HepG2 (cell line): ENCODE data around the gene GAL3ST2. TPM values are rescaled to one million over a fixed set of nuclear protein-coding genes. Genes with fewer than 3 reads are reported as not detected.

ENCODE experiments used
- DNMT3B ChIP-seq: conservative IDR thresholded peaks from 2 replicates; pipeline ENCODE4 v1.6.1; 2016; ENCODE audit warnings: missing biosample characterization, control low read depth
- FOXA3 ChIP-seq: IDR thresholded peaks from 2 replicates; pipeline ENCODE4 v1.6.1; 2016; ENCODE audit warnings: missing genetic modification reagents, missing compliant biosample characterization
- FOXO1 ChIP-seq: sonication (generic); formaldehyde crosslinking; IDR thresholded peaks from 2 replicates; pipeline ENCODE4 v1.4.0; 2020; ENCODE audit warnings: missing genetic modification reagents
- HNF4G ChIP-seq, 2 experiments: sonication (generic) in 1 of 2; formaldehyde crosslinking in 1 of 2; IDR thresholded peaks; 2 replicates each; pipeline versions ENCODE4 v1.4.0 to v1.6.1; 2011 to 2020; ENCODE audit warnings: borderline replicate concordance in 2 of 2, low read depth in 2 of 2, mild to moderate bottlenecking in 2 of 2, low read length in 1 of 2, missing genetic modification reagents in 1 of 2, moderate library complexity in 1 of 2
- HOXA3 ChIP-seq: sonication (generic); formaldehyde crosslinking; IDR thresholded peaks from 2 replicates; pipeline ENCODE4 v1.5.0; 2020; ENCODE audit warnings: missing genetic modification reagents
- JARID2 ChIP-seq: sonication (generic); formaldehyde crosslinking; IDR thresholded peaks from 2 replicates; pipeline ENCODE4 v1.8.1; 2023; ENCODE audit warnings: missing genetic modification reagents, inconsistent platforms; ENCODE audit not compliant: insufficient replicate concordance
- KLF16 ChIP-seq, 2 experiments: sonication (generic) in 1 of 2; formaldehyde crosslinking in 1 of 2; IDR thresholded peaks; 2 replicates each; pipeline versions ENCODE4 v1.6.1 to v1.8.0; 2016 to 2023; ENCODE audit warnings: missing genetic modification reagents in 2 of 2, missing compliant biosample characterization in 1 of 2
- LBX2 ChIP-seq: sonication (generic); formaldehyde crosslinking; IDR thresholded peaks from 2 replicates; pipeline ENCODE4 v1.5.0; 2020; ENCODE audit warnings: missing genetic modification reagents, mild to moderate bottlenecking, borderline replicate concordance
- NFE2L2 ChIP-seq: fragments of 150-350 bp; IDR thresholded peaks from 2 replicates; pipeline ENCODE4 v1.6.1; 2014; ENCODE audit warnings: low read length
- NONO ChIP-seq, 2 experiments: fragments of 450-650 bp in 1 of 2; sonication (generic) in 1 of 2; formaldehyde crosslinking in 1 of 2; IDR thresholded peaks in 1 of 2; conservative IDR thresholded peaks in 1 of 2; 2 replicates each; pipeline versions ENCODE4 v1.6.1 to v1.8.0; 2017 to 2022; ENCODE audit warnings: mild to moderate bottlenecking in 1 of 2, missing genetic modification reagents in 1 of 2, moderate library complexity in 1 of 2
- ONECUT2 ChIP-seq: sonication (generic); formaldehyde crosslinking; IDR thresholded peaks from 2 replicates; pipeline ENCODE4 v1.4.0; 2020; ENCODE audit warnings: missing genetic modification reagents
- SAP130 ChIP-seq: IDR thresholded peaks from 2 replicates; pipeline ENCODE4 v1.6.1; 2016; ENCODE audit warnings: low read depth
- SP1 ChIP-seq, 2 experiments: fragments of 450-650 bp in 1 of 2; sonication (generic) in 1 of 2; formaldehyde crosslinking in 1 of 2; IDR thresholded peaks; 2 replicates each; pipeline versions ENCODE4 v1.4.0 to v1.6.1; 2016 to 2020; ENCODE audit warnings: missing genetic modification reagents in 1 of 2
- SSRP1 ChIP-seq: IDR thresholded peaks from 2 replicates; pipeline ENCODE4 v1.6.1; 2016; ENCODE audit warnings: control low read depth
- YEATS4 ChIP-seq: sonication (generic); formaldehyde crosslinking; IDR thresholded peaks from 2 replicates; pipeline ENCODE4 v1.4.0; 2020; ENCODE audit warnings: missing genetic modification reagents, borderline replicate concordance
- ZFX ChIP-seq: sonication (generic); formaldehyde crosslinking; IDR thresholded peaks from 2 replicates; pipeline ENCODE4 v1.4.0; 2020; ENCODE audit warnings: mild to moderate bottlenecking, low read depth, missing genetic modification reagents, moderate library complexity
- ZMAT3 ChIP-seq: sonication (generic); formaldehyde crosslinking; conservative IDR thresholded peaks from 2 replicates; pipeline ENCODE4 v1.7.0; 2021; ENCODE audit warnings: missing genetic modification reagents
- ZNF225 ChIP-seq: sonication (generic); formaldehyde crosslinking; IDR thresholded peaks from 2 replicates; pipeline ENCODE4 v1.4.0; 2020; ENCODE audit warnings: mild to moderate bottlenecking, missing genetic modification reagents
- ZNF333 ChIP-seq: sonication (generic); formaldehyde crosslinking; IDR thresholded peaks from 2 replicates; pipeline ENCODE4 v1.4.0; 2020; ENCODE audit warnings: mild to moderate bottlenecking, missing genetic modification reagents, borderline replicate concordance
- ZNF362 ChIP-seq: sonication (generic); formaldehyde crosslinking; IDR thresholded peaks from 2 replicates; pipeline ENCODE4 v1.4.0; 2020; ENCODE audit warnings: missing genetic modification reagents, mild to moderate bottlenecking, borderline replicate concordance
- ZNF772 ChIP-seq: sonication (generic); formaldehyde crosslinking; IDR thresholded peaks from 2 replicates; pipeline ENCODE4 v1.5.0; 2020; ENCODE audit warnings: mild to moderate bottlenecking, missing genetic modification reagents
- ZSCAN9 ChIP-seq: IDR thresholded peaks from 2 replicates; pipeline ENCODE4 v1.6.1; 2016; ENCODE audit warnings: borderline replicate concordance
- polyA plus RNA-seq, 8 experiments: library from polyadenylated mRNA; depleted of rRNA in 3 of 8; stranded (reverse) in 7 of 8; unstranded in 1 of 8; fragments of >200 nt; fragmentation: Illumina TruSeq in 4 of 8; extraction: Trizol in 4 of 8; gene quantifications; 2 replicates each; pipeline versions ENCODE4 v1.2.1 to v1.2.3, GENCODE V29; 2011 to 2016; ENCODE audit warnings: low read depth in 4 of 8, missing spikeins in 1 of 8, mixed read lengths in 1 of 8; ENCODE audit not compliant: insufficient read depth in 1 of 8
- total RNA-seq, 5 experiments: library from RNA; depleted of rRNA; stranded (reverse); fragments of >200 nt; fragmentation: Illumina TruSeq; extraction: Trizol; gene quantifications; 2 replicates each; pipeline ENCODE4 v1.2.3, GENCODE V29; 2016; ENCODE audit warnings: low read depth in 1 of 5
- TF ChIP-seq, protein P1 (sequence below): sonication (generic); formaldehyde crosslinking; IDR thresholded peaks from 2 replicates; pipeline ENCODE4 v1.9.0; 2021; ENCODE audit warnings: mild to moderate bottlenecking, missing genetic modification reagents

GAL3ST2 gene
- total and polyA plus RNA-seq, 2 of the 13 experiments (the other 11 are each of a cell fraction or from before 2014, with no cell fraction given): 0.17 to 0.20 TPM

DNA sequence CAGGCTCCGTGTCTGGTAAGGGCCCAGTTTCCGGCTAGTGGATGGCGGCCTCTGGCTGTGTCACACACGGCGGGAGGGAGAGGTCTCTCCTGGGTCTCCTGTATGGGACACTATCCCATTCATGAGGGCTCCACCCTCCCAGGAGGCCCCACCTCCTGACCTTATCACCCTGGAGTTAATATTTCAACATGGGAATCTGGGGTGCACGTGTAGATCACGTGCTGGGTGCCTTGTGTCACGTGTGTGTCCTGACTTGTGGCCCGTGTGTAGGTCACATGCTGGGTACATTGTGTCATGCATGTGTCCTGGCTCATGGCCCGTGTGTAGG is 42.3 kb downstream of the GAL3ST2 start (continued):
- TF ChIP-seq, protein P1, sequence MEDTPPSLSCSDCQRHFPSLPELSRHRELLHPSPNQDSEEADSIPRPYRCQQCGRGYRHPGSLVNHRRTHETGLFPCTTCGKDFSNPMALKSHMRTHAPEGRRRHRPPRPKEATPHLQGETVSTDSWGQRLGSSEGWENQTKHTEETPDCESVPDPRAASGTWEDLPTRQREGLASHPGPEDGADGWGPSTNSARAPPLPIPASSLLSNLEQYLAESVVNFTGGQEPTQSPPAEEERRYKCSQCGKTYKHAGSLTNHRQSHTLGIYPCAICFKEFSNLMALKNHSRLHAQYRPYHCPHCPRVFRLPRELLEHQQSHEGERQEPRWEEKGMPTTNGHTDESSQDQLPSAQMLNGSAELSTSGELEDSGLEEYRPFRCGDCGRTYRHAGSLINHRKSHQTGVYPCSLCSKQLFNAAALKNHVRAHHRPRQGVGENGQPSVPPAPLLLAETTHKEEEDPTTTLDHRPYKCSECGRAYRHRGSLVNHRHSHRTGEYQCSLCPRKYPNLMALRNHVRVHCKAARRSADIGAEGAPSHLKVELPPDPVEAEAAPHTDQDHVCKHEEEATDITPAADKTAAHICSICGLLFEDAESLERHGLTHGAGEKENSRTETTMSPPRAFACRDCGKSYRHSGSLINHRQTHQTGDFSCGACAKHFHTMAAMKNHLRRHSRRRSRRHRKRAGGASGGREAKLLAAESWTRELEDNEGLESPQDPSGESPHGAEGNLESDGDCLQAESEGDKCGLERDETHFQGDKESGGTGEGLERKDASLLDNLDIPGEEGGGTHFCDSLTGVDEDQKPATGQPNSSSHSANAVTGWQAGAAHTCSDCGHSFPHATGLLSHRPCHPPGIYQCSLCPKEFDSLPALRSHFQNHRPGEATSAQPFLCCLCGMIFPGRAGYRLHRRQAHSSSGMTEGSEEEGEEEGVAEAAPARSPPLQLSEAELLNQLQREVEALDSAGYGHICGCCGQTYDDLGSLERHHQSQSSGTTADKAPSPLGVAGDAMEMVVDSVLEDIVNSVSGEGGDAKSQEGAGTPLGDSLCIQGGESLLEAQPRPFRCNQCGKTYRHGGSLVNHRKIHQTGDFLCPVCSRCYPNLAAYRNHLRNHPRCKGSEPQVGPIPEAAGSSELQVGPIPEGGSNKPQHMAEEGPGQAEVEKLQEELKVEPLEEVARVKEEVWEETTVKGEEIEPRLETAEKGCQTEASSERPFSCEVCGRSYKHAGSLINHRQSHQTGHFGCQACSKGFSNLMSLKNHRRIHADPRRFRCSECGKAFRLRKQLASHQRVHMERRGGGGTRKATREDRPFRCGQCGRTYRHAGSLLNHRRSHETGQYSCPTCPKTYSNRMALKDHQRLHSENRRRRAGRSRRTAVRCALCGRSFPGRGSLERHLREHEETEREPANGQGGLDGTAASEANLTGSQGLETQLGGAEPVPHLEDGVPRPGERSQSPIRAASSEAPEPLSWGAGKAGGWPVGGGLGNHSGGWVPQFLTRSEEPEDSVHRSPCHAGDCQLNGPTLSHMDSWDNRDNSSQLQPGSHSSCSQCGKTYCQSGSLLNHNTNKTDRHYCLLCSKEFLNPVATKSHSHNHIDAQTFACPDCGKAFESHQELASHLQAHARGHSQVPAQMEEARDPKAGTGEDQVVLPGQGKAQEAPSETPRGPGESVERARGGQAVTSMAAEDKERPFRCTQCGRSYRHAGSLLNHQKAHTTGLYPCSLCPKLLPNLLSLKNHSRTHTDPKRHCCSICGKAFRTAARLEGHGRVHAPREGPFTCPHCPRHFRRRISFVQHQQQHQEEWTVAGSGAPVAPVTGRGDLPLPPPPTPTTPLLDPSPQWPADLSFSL: no peak
- TF ChIP-seq ZNF225 (peak; percentile 0; the same call in 1 of the 2 replicates), HNF4G (IDR thresholded peaks at IDR 0.05; ENCODE audit: borderline replicate concordance, low read depth, low read length) (0 out of 2 replicates have a peak, but pooled peaks have one; percentile 81), HNF4G (CRISPR knock-in tag; IDR thresholded peaks at IDR 0.05; ENCODE audit: borderline replicate concordance, low read depth) (peak; percentile 93), NFE2L2 (no peak), ZNF333 (CRISPR knock-in tag) (no peak), YEATS4 (CRISPR knock-in tag) (peak; percentile 41; the same call in 1 of the 2 replicates), ONECUT2 (CRISPR knock-in tag) (no peak; the same call in 1 of the 2 replicates), FOXO1 (peak; percentile 44; the same call in 1 of the 2 replicates), KLF16 (CRISPR knock-in tag; IDR thresholded peaks at IDR 0.05) (peak in 1 of 2 experiments; percentile 96; a peak in 2 of 4 replicates), DNMT3B (CRISPR knock-in tag) (peak; percentile 95), ZNF362 (CRISPR knock-in tag) (peak; percentile 66), ZSCAN9 (CRISPR knock-in tag) (peak; percentile 91; the same call in 1 of the 2 replicates), SAP130 (peak; percentile 89), HOXA3 (peak; percentile 74), SP1 (IDR thresholded peaks at IDR 0.05) (no peak), SP1 (CRISPR knock-in tag; IDR thresholded peaks at IDR 0.05) (peak; percentile 82), NONO (IDR thresholded peaks at IDR 0.05) (no peak), NONO (CRISPR knock-in tag; conservative IDR thresholded peaks at IDR 0.05) (peak; percentile 94), ZMAT3 (CRISPR knock-in tag) (0 out of 2 replicates have a peak, but pooled peaks have one; percentile 51), LBX2 (CRISPR knock-in tag) (no peak), SSRP1 (peak; percentile 93), FOXA3 (CRISPR knock-in tag) (peak; percentile 94), ZNF772 (CRISPR knock-in tag) (peak; percentile 94), JARID2 (CRISPR knock-in tag) (no peak), ZFX (CRISPR knock-in tag) (peak; percentile 85)
